Hepatocyte (in vitro differentiated cells): Measurements from ENCODE around the gene RNASE7. TPM values are rescaled to one million over a fixed set of nuclear protein-coding genes. Genes with fewer than 3 reads are reported as not detected.

Experiments
- DNase-seq: peaks from one replicate; pipeline ENCODE4 v3.0.0-alpha.2; 2016; ENCODE audit warnings: low spot score
- H2AFZ ChIP-seq: fragments of 200-600 bp; sonication (generic); 2 replicates; pipeline ENCODE4 v1.6.0; 2016; ENCODE audit warnings: antibody characterized with exemption, mild to moderate bottlenecking
- H3K27ac ChIP-seq: fragments of 200-600 bp; sonication (generic); 2 replicates; pipeline ENCODE4 v1.5.1; 2016; ENCODE audit warnings: mild to moderate bottlenecking
- H3K27me3 ChIP-seq: fragments of 200-600 bp; sonication (generic); 2 replicates; pipeline ENCODE4 v1.6.1; 2016
- H3K36me3 ChIP-seq: fragments of 200-600 bp; sonication (generic); replicated peaks from 2 replicates; pipeline ENCODE4 v1.5.1; 2016; ENCODE audit warnings: low read depth; ENCODE audit not compliant: insufficient read depth
- H3K4me1 ChIP-seq: fragments of 200-600 bp; sonication (generic); 2 replicates; pipeline ENCODE4 v1.5.1; 2016; ENCODE audit warnings: mild to moderate bottlenecking, moderate library complexity; ENCODE audit not compliant: insufficient read depth
- H3K4me2 ChIP-seq: fragments of 200-600 bp; sonication (generic); 2 replicates; pipeline ENCODE4 v1.6.0; 2016
- H3K4me3 ChIP-seq: fragments of 200-600 bp; sonication (generic); 2 replicates; pipeline ENCODE4 v1.5.1; 2016; ENCODE audit warnings: mild to moderate bottlenecking
- H3K79me2 ChIP-seq: fragments of 200-600 bp; sonication (generic); 2 replicates; pipeline ENCODE4 v1.6.0; 2017; ENCODE audit warnings: mild to moderate bottlenecking
- H3K9me2 ChIP-seq: fragments of 200-600 bp; sonication (generic); replicated peaks from 2 replicates; pipeline ENCODE4 v1.6.0; 2017; ENCODE audit warnings: mild to moderate bottlenecking; ENCODE audit not compliant: insufficient read depth
- H3K9me3 ChIP-seq: fragments of 200-600 bp; sonication (generic); 2 replicates; pipeline ENCODE4 v1.5.1; 2016; ENCODE audit warnings: low read depth, mild to moderate bottlenecking
- H4K20me1 ChIP-seq: fragments of 200-600 bp; sonication (generic); 2 replicates; pipeline ENCODE4 v1.6.0; 2016; ENCODE audit warnings: mild to moderate bottlenecking; ENCODE audit not compliant: insufficient read depth, poor library complexity, severe bottlenecking
- EZH2 ChIP-seq: fragments of 200-600 bp; sonication (generic); IDR thresholded peaks from 2 replicates; pipeline ENCODE4 v1.6.1; 2016; ENCODE audit warnings: antibody characterized with exemption, mild to moderate bottlenecking, borderline replicate concordance
- EZH2phosphoT487 ChIP-seq: fragments of 200-600 bp; sonication (generic); IDR thresholded peaks from one replicate; pipeline ENCODE4 v1.6.1; 2018; ENCODE audit warnings: antibody characterized with exemption, mild to moderate bottlenecking, low read depth, moderate library complexity; ENCODE audit not compliant: unreplicated experiment, severe bottlenecking
- WGBS: methylation state at CpG from one replicate; pipeline ENCODE4 v1.1.6; 2016; ENCODE audit warnings: low lambda C conversion rate; ENCODE audit errors: missing lambda C conversion rate; 5-methylcytosine and 5-hydroxymethylcytosine counted together
- polyA plus RNA-seq: library from polyadenylated mRNA; unstranded; fragments of >200 nt; fragmentation: Nextera tagmentation; extraction: Ambion mirVana; gene quantifications from 2 replicates; pipeline ENCODE4 v1.2.1, GENCODE V29; 2016
- total RNA-seq: library from RNA; depleted of rRNA; stranded (reverse); fragments of >200 nt; gene quantifications from 2 replicates; pipeline ENCODE4 v1.2.3, GENCODE V29; 2014
- TF ChIP-seq, protein P1 (sequence below): fragments of 200-600 bp; sonication (generic); IDR thresholded peaks from 2 replicates; pipeline ENCODE4 v1.5.1; 2016; ENCODE audit warnings: antibody characterized with exemption, mild to moderate bottlenecking; ENCODE audit not compliant: poor library complexity

The RNASE7 gene
- total and polyA plus RNA-seq, 2 experiments from 2014 or later: not detected

DNA sequence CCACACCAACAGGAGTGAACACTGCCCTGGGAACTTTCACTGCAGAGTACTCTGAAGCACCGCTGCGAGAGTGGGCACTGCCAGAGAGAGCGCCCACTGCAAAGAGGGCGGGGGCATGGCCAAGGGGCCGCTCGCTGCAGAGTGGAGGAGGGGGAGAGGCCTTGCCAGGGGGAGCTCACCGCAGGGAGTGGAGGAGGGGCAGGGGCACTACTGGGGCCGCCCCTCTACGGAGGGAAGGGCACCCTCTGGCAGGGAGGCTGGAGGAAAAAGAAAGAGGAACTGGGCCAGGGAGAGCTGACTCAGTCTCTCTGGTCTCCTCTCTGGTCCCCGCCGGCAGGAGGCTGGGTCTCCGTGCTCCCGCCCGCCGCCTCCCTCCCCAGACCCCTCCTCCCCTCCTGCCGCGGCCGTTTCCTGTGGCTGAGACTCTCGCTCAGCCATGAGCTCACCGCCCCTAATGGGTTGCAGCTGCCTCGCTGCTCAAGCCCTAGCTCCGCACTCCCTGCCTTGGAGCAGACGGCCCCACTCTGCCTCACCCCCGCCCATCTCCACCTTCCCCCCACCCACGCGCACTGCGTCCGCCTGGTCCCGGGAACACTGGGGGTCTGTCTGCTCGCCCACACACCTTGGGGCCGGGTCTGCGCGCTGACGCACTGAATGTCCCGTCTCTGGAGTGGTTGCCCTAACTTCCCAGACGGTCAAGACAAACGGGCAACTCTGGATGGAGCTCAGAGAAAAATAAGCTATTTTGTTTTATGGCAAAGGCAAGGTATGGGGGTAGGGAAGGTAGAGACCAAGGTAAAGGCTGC, 29.3 kb downstream of the RNASE7 start:
- peak; percentile 93 for DNase-seq
- peak overlapping the region; percentile 92 for H3K4me2 ChIP-seq
- peak overlapping the region; percentile 96 for H3K27ac ChIP-seq
- H2AFZ ChIP-seq: peak overlapping the region; percentile 93
- peaks cover 5% of the 10 kb centered on the region for H4K20me1 ChIP-seq
- no peaks in the 10 kb centered on the region for H3K9me3 ChIP-seq
- TF ChIP-seq, protein P1, sequence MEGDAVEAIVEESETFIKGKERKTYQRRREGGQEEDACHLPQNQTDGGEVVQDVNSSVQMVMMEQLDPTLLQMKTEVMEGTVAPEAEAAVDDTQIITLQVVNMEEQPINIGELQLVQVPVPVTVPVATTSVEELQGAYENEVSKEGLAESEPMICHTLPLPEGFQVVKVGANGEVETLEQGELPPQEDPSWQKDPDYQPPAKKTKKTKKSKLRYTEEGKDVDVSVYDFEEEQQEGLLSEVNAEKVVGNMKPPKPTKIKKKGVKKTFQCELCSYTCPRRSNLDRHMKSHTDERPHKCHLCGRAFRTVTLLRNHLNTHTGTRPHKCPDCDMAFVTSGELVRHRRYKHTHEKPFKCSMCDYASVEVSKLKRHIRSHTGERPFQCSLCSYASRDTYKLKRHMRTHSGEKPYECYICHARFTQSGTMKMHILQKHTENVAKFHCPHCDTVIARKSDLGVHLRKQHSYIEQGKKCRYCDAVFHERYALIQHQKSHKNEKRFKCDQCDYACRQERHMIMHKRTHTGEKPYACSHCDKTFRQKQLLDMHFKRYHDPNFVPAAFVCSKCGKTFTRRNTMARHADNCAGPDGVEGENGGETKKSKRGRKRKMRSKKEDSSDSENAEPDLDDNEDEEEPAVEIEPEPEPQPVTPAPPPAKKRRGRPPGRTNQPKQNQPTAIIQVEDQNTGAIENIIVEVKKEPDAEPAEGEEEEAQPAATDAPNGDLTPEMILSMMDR: no peak
- TF ChIP-seq EZH2: no peak
- TF ChIP-seq EZH2phosphoT487: no peak
- H3K36me3 ChIP-seq: no peaks in the 10 kb centered on the region
- under 1% methylated on average over 22 of the region's 37 CpGs for WGBS
- H3K4me1 ChIP-seq: peaks cover 16% of the 10 kb centered on the region
- peak overlapping the region; percentile 99 for H3K4me3 ChIP-seq
- no peaks in the 10 kb centered on the region for H3K27me3 ChIP-seq
- no peaks in the 10 kb centered on the region for H3K9me2 ChIP-seq
- peaks cover 27% of the 10 kb centered on the region for H3K79me2 ChIP-seq

DNA sequence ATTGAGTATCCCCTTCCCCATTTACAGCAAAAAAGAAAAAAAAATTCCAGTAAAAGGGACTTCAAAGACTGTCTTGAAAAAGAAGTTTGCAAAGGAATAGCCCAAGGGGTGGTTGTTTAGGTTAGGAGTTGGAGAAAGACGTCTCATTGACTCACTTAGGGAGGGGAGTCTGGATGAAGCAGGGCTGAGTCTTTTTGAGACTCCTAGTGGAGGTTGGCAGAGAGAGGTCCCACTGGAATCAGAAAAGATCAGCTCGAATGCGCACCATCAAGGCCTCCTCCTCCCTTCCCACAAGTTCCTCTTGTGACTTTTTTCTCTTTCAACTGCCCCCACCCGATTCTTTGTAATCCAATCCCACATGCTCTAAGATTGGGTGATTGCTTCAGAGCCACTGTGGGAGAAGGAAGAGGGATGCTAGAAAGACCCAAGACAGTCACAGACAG, 29.9 kb downstream of the RNASE7 start:
- H2AFZ ChIP-seq: peak overlapping the region; percentile 46
- peaks cover 16% of the 10 kb centered on the region for H3K4me1 ChIP-seq
- H3K36me3 ChIP-seq: no peaks in the 10 kb centered on the region
- WGBS: 24% methylated on average over 4 of the region's 4 CpGs
- peak overlapping the region; percentile 96 for H3K27ac ChIP-seq
- peak overlapping the region; percentile 92 for H3K4me2 ChIP-seq
- no peaks in the 10 kb centered on the region for H3K9me3 ChIP-seq
- DNase-seq: peak; percentile 56
- H3K9me2 ChIP-seq: no peaks in the 10 kb centered on the region
- peaks cover 27% of the 10 kb centered on the region for H3K79me2 ChIP-seq
- peak overlapping the region; percentile 33 for H3K4me3 ChIP-seq
- TF ChIP-seq EZH2phosphoT487: no peak
- TF ChIP-seq, protein P1: peak; percentile 5
- peaks cover 5% of the 10 kb centered on the region for H4K20me1 ChIP-seq
- no peaks in the 10 kb centered on the region for H3K27me3 ChIP-seq

DNA sequence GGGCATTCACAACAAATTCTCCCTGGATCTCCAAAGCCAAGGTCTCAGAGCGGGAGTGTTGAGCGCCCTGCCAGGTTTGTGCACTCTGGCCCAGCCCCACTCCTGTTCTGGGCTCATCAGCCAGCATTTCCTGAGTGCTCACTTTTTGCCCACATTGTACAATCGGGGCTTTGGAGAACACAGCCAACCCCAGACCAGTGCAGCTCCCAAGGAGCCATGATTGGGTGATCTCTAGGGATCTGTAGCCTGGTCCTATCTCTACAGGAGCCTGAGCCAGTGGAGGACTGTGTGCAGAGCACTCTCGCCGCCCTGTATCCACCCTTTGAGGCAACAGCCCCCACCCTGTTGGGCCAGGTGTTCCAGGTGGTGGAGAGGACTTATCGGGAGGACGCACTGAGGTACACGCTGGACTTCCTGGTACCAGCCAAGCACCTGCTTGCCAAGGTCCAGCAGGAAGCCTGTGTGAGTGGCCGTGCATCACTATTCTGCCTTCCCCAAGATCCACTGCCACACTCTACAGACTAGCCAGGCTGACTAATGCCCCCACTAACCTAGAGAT, 30.7 kb downstream of the RNASE7 start:
- no peaks in the 10 kb centered on the region for H3K27me3 ChIP-seq
- no peak overlapping the region for H2AFZ ChIP-seq
- WGBS: 96% methylated on average over 9 of the region's 9 CpGs
- H3K4me2 ChIP-seq: peak overlapping the region; percentile 92
- peaks cover 16% of the 10 kb centered on the region for H3K4me1 ChIP-seq
- H3K27ac ChIP-seq: peak overlapping the region; percentile 96
- peaks cover 5% of the 10 kb centered on the region for H4K20me1 ChIP-seq
- no peaks in the 10 kb centered on the region for H3K36me3 ChIP-seq
- H3K79me2 ChIP-seq: peaks cover 27% of the 10 kb centered on the region
- no peak for DNase-seq
- H3K9me3 ChIP-seq: no peaks in the 10 kb centered on the region
- no peak overlapping the region for H3K4me3 ChIP-seq
- no peak for TF ChIP-seq EZH2phosphoT487
- TF ChIP-seq EZH2: no peak
- TF ChIP-seq, protein P1: no peak
- no peaks in the 10 kb centered on the region for H3K9me2 ChIP-seq
